GM23338 (cell line): ENCODE data around the gene ZNRD2. TPM values are rescaled to one million over a fixed set of nuclear protein-coding genes. Genes with fewer than 3 reads are reported as not detected.

Experiments
- ATAC-seq: fragments of 200-7000 bp; cut with Tn5 transposase; 3 replicates; pipeline ENCODE4 v1.9.1; 2020
- DNase-seq: peaks from one replicate; pipeline ENCODE4 v3.0.0-alpha.2; 2015; ENCODE audit warnings: low spot score
- H2AFZ ChIP-seq: fragments of 200-600 bp; sonication (generic); 2 replicates; pipeline ENCODE4 v1.8.0; 2016; ENCODE audit warnings: antibody characterized with exemption, mild to moderate bottlenecking, moderate library complexity
- H3F3A ChIP-seq: fragments of 200-600 bp; sonication (generic); replicated peaks from 2 replicates; pipeline ENCODE4 v1.8.0; 2017; ENCODE audit warnings: antibody characterized with exemption, mixed run types, low read depth
- H3K27ac ChIP-seq: fragments of 200-600 bp; sonication (generic); 2 replicates; pipeline ENCODE4 v1.6.1; 2016; ENCODE audit warnings: low read depth
- H3K27me3 ChIP-seq: fragments of 200-600 bp; sonication (generic); 2 replicates; pipeline ENCODE4 v1.8.0; 2016; ENCODE audit warnings: mild to moderate bottlenecking, mixed run types, moderate library complexity; ENCODE audit not compliant: insufficient read depth
- H3K36me3 ChIP-seq: fragments of 200-600 bp; sonication (generic); 2 replicates; pipeline ENCODE4 v1.8.0; 2016; ENCODE audit warnings: mild to moderate bottlenecking; ENCODE audit not compliant: insufficient read depth
- H3K4me1 ChIP-seq: fragments of 200-600 bp; sonication (generic); 2 replicates; pipeline ENCODE4 v1.8.0; 2016; ENCODE audit warnings: mild to moderate bottlenecking, moderate library complexity; ENCODE audit not compliant: insufficient read depth
- H3K4me2 ChIP-seq: fragments of 200-600 bp; sonication (generic); 2 replicates; pipeline ENCODE4 v1.7.1; 2017; ENCODE audit warnings: mixed run types
- H3K4me3 ChIP-seq: fragments of 200-600 bp; sonication (generic); 2 replicates; pipeline ENCODE4 v1.6.1; 2016; ENCODE audit warnings: mixed run types
- H3K79me2 ChIP-seq: fragments of 200-600 bp; sonication (generic); replicated peaks from 2 replicates; pipeline ENCODE4 v1.8.0; 2017; ENCODE audit warnings: mild to moderate bottlenecking; ENCODE audit not compliant: insufficient read depth
- H3K9me2 ChIP-seq: fragments of 200-600 bp; sonication (generic); 2 replicates; pipeline ENCODE4 v1.8.0; 2017; ENCODE audit not compliant: insufficient read depth
- H4K20me1 ChIP-seq: fragments of 200-600 bp; sonication (generic); replicated peaks from 2 replicates; pipeline ENCODE4 v1.8.0; 2017; ENCODE audit warnings: mild to moderate bottlenecking; ENCODE audit not compliant: insufficient read depth
- H3K27ac Mint-ChIP-seq: 2 replicates; pipeline ENCODE4 v1.8.0; 2020; ENCODE audit warnings: inconsistent platforms, mild to moderate bottlenecking, moderate library complexity, mixed read lengths
- H3K27me3 Mint-ChIP-seq: 3 replicates; pipeline ENCODE4 v1.8.0; 2022; ENCODE audit warnings: low read depth, mild to moderate bottlenecking, moderate library complexity, mixed read lengths, inconsistent platforms; ENCODE audit not compliant: insufficient read depth, poor library complexity
- H3K36me3 Mint-ChIP-seq: 3 replicates; pipeline ENCODE4 v1.8.0; 2021; ENCODE audit warnings: low read depth, mild to moderate bottlenecking, inconsistent platforms, moderate library complexity, mixed read lengths
- H3K4me1 Mint-ChIP-seq: 3 replicates; pipeline ENCODE4 v1.8.0; 2020; ENCODE audit warnings: mild to moderate bottlenecking, inconsistent platforms, mixed read lengths
- H3K4me3 Mint-ChIP-seq: 3 replicates; pipeline ENCODE4 v1.8.0; 2021; ENCODE audit warnings: moderate library complexity, mild to moderate bottlenecking, inconsistent platforms, mixed read lengths
- H3K9me3 Mint-ChIP-seq: 3 replicates; pipeline ENCODE4 v1.8.0; 2020; ENCODE audit warnings: moderate library complexity, mild to moderate bottlenecking, inconsistent platforms, mixed read lengths
- JUNB ChIP-seq: IDR thresholded peaks from one replicate; pipeline ENCODE4 v1.6.1; 2016; ENCODE audit warnings: antibody characterized with exemption; ENCODE audit not compliant: unreplicated experiment
- NANOG ChIP-seq: IDR thresholded peaks from 2 replicates; pipeline ENCODE4 v1.6.1; 2016; ENCODE audit warnings: antibody characterized with exemption, borderline replicate concordance
- POLR2AphosphoS5 ChIP-seq: IDR thresholded peaks from 2 replicates; pipeline ENCODE4 v1.6.1; 2016; ENCODE audit warnings: antibody characterized with exemption, low read depth
- ZNF331 ChIP-seq: fragments of 250-450 bp; sonication (Bioruptor Pico); IDR thresholded peaks from 2 replicates; pipeline ENCODE4 v1.5.0; 2020; ENCODE audit warnings: low read depth, mild to moderate bottlenecking, moderate library complexity
- polyA plus RNA-seq: library from polyadenylated mRNA; unstranded; fragments of >200 nt; fragmentation: Nextera tagmentation; extraction: Ambion mirVana; gene quantifications from 2 replicates; pipeline ENCODE4 v1.2.1, GENCODE V29; 2016
- total RNA-seq: library from RNA; depleted of rRNA; stranded (reverse); fragments of >200 nt; shearing (Covaris generic); gene quantifications from 2 replicates; pipeline ENCODE4 v1.2.3, GENCODE V29; 2014
- TF ChIP-seq, protein P1 (sequence below): fragments of 250-450 bp; sonication (Bioruptor Pico); IDR thresholded peaks from 2 replicates; pipeline ENCODE4 v1.5.0; 2020; ENCODE audit warnings: mild to moderate bottlenecking, moderate library complexity
- TF ChIP-seq, protein P2 (sequence below), 2 experiments: fragments of 200-600 bp in 1 of 2; sonication (generic) in 1 of 2; conservative IDR thresholded peaks; 2 replicates each; pipeline versions ENCODE4 v1.5.1 to v1.6.1; 2016 to 2017; ENCODE audit warnings: antibody characterized with exemption in 2 of 2, low read depth in 2 of 2, mild to moderate bottlenecking in 2 of 2, moderate library complexity in 1 of 2

Gene ZNRD2
- total and polyA plus RNA-seq, 2 experiments from 2014 or later: 78.6 to 148 TPM

GRCh38 chr11:65558002-65558929, 12.0 kb upstream of the ZNRD2 start, which contains the start of gene LTBP3:
LTBP3 (minus strand) TSS chr11:65558359; CDS start chr11:65557959, 400 bp downstream.
- H3K79me2 ChIP-seq: no peaks in the 10 kb centered on the region
- no peak for TF ChIP-seq NANOG
- peak; percentile 24; the same call in 1 of the 2 replicates for TF ChIP-seq POLR2AphosphoS5
- H3K9me2 ChIP-seq: no peaks in the 10 kb centered on the region
- H3K4me3 ChIP-seq: peak within 1 kb of the TSS; percentile 72
- H3K27ac Mint-ChIP-seq: no peak within 1 kb of the TSS
- ATAC-seq: peak; percentile 51
- peaks cover 47% of the 10 kb centered on the region for H3K4me1 ChIP-seq
- H3K36me3 Mint-ChIP-seq: no peaks in the 10 kb centered on the region; the same call in 2 of the 3 replicates
- peak within 1 kb of the TSS; percentile 89 for H3K4me2 ChIP-seq
- no peaks in the 10 kb centered on the region for H4K20me1 ChIP-seq
- no peaks in the 10 kb centered on the region for H3K36me3 ChIP-seq
- H2AFZ ChIP-seq: peak within 1 kb of the TSS; percentile 91
- H3K27me3 ChIP-seq: peaks cover 58% of the 10 kb centered on the region
- no peak within 1 kb of the TSS for H3K27ac ChIP-seq
- H3F3A ChIP-seq: peaks cover 11% of the 10 kb centered on the region; the same call in 1 of the 2 replicates
- H3K4me3 Mint-ChIP-seq: peak within 1 kb of the TSS; percentile 75
- peaks cover 43% of the 10 kb centered on the region for H3K27me3 Mint-ChIP-seq
- peaks cover 53% of the 10 kb centered on the region for H3K4me1 Mint-ChIP-seq
- H3K9me3 Mint-ChIP-seq: no peaks in the 10 kb centered on the region
- peak; percentile 80 for DNase-seq

GRCh38 chr11:65558930-65559509, 11.3 kb upstream of the ZNRD2 start:
- H3K4me1 ChIP-seq: peaks cover 44% of the 10 kb centered on the region
- H2AFZ ChIP-seq: peak overlapping the region; percentile 91
- no peaks in the 10 kb centered on the region for H3K9me2 ChIP-seq
- H3K27me3 Mint-ChIP-seq: peaks cover 45% of the 10 kb centered on the region
- TF ChIP-seq NANOG: no peak
- no peak for TF ChIP-seq ZNF331 (CRISPR knock-in tag)
- TF ChIP-seq, protein P1, sequence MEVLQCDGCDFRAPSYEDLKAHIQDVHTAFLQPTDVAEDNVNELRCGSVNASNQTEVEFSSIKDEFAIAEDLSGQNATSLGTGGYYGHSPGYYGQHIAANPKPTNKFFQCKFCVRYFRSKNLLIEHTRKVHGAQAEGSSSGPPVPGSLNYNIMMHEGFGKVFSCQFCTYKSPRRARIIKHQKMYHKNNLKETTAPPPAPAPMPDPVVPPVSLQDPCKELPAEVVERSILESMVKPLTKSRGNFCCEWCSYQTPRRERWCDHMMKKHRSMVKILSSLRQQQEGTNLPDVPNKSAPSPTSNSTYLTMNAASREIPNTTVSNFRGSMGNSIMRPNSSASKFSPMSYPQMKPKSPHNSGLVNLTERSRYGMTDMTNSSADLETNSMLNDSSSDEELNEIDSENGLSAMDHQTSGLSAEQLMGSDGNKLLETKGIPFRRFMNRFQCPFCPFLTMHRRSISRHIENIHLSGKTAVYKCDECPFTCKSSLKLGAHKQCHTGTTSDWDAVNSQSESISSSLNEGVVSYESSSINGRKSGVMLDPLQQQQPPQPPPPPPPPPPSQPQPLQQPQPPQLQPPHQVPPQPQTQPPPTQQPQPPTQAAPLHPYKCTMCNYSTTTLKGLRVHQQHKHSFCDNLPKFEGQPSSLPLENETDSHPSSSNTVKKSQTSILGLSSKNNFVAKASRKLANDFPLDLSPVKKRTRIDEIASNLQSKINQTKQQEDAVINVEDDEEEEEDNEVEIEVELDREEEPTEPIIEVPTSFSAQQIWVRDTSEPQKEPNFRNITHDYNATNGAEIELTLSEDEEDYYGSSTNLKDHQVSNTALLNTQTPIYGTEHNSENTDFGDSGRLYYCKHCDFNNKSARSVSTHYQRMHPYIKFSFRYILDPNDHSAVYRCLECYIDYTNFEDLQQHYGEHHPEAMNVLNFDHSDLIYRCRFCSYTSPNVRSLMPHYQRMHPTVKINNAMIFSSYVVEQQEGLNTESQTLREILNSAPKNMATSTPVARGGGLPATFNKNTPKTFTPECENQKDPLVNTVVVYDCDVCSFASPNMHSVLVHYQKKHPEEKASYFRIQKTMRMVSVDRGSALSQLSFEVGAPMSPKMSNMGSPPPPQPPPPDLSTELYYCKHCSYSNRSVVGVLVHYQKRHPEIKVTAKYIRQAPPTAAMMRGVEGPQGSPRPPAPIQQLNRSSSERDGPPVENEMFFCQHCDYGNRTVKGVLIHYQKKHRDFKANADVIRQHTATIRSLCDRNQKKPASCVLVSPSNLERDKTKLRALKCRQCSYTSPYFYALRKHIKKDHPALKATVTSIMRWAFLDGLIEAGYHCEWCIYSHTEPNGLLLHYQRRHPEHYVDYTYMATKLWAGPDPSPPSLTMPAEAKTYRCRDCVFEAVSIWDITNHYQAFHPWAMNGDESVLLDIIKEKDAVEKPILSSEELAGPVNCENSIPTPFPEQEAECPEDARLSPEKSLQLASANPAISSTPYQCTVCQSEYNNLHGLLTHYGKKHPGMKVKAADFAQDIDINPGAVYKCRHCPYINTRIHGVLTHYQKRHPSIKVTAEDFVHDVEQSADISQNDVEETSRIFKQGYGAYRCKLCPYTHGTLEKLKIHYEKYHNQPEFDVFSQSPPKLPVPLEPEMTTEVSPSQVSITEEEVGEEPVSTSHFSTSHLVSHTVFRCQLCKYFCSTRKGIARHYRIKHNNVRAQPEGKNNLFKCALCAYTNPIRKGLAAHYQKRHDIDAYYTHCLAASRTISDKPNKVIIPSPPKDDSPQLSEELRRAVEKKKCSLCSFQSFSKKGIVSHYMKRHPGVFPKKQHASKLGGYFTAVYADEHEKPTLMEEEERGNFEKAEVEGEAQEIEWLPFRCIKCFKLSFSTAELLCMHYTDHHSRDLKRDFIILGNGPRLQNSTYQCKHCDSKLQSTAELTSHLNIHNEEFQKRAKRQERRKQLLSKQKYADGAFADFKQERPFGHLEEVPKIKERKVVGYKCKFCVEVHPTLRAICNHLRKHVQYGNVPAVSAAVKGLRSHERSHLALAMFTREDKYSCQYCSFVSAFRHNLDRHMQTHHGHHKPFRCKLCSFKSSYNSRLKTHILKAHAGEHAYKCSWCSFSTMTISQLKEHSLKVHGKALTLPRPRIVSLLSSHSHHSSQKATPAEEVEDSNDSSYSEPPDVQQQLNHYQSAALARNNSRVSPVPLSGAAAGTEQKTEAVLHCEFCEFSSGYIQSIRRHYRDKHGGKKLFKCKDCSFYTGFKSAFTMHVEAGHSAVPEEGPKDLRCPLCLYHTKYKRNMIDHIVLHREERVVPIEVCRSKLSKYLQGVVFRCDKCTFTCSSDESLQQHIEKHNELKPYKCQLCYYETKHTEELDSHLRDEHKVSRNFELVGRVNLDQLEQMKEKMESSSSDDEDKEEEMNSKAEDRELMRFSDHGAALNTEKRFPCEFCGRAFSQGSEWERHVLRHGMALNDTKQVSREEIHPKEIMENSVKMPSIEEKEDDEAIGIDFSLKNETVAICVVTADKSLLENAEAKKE (CRISPR knock-in tag): no peak
- no peak for TF ChIP-seq JUNB
- TF ChIP-seq, protein P2, sequence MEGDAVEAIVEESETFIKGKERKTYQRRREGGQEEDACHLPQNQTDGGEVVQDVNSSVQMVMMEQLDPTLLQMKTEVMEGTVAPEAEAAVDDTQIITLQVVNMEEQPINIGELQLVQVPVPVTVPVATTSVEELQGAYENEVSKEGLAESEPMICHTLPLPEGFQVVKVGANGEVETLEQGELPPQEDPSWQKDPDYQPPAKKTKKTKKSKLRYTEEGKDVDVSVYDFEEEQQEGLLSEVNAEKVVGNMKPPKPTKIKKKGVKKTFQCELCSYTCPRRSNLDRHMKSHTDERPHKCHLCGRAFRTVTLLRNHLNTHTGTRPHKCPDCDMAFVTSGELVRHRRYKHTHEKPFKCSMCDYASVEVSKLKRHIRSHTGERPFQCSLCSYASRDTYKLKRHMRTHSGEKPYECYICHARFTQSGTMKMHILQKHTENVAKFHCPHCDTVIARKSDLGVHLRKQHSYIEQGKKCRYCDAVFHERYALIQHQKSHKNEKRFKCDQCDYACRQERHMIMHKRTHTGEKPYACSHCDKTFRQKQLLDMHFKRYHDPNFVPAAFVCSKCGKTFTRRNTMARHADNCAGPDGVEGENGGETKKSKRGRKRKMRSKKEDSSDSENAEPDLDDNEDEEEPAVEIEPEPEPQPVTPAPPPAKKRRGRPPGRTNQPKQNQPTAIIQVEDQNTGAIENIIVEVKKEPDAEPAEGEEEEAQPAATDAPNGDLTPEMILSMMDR (conservative IDR thresholded peaks at IDR 0.05; ENCODE audit: low read depth in 2 of 2): peak; percentile 10 to 19; a peak in 1 of 4 replicates
- no peaks in the 10 kb centered on the region for H3K36me3 ChIP-seq
- H3K27ac Mint-ChIP-seq: no peak overlapping the region
- H3K4me3 ChIP-seq: peak overlapping the region; percentile 72
- H3K79me2 ChIP-seq: no peaks in the 10 kb centered on the region
- no peaks in the 10 kb centered on the region; the same call in 2 of the 3 replicates for H3K36me3 Mint-ChIP-seq
- peaks cover 13% of the 10 kb centered on the region; the same call in 1 of the 2 replicates for H3F3A ChIP-seq
- ATAC-seq: peak; percentile 6
- peaks cover 53% of the 10 kb centered on the region for H3K4me1 Mint-ChIP-seq
- H3K27ac ChIP-seq: no peak overlapping the region
- no peaks in the 10 kb centered on the region for H3K9me3 Mint-ChIP-seq
- peak overlapping the region; percentile 89 for H3K4me2 ChIP-seq
- H4K20me1 ChIP-seq: no peaks in the 10 kb centered on the region
- peaks cover 57% of the 10 kb centered on the region for H3K27me3 ChIP-seq
- no peak for DNase-seq
- peak overlapping the region; percentile 66 for H3K4me3 Mint-ChIP-seq
